Measurements from ENCODE around the gene CCDC190.

- TF ChIP-seq CTCF (IDR thresholded peaks at IDR 0.05) (no peak), POLR2AphosphoS5 (IDR thresholded peaks at IDR 0.05) (no peak), POLR2A (IDR thresholded peaks at IDR 0.05) (no peak)
Observed at GRCh38 chr1:162851341-162851740, 9.6 kb downstream of the CCDC190 start.

All from prostate gland (tissue), 2 donors.